ENCODE measurements around the gene DGKE.

- TF ChIP-seq, protein P1, sequence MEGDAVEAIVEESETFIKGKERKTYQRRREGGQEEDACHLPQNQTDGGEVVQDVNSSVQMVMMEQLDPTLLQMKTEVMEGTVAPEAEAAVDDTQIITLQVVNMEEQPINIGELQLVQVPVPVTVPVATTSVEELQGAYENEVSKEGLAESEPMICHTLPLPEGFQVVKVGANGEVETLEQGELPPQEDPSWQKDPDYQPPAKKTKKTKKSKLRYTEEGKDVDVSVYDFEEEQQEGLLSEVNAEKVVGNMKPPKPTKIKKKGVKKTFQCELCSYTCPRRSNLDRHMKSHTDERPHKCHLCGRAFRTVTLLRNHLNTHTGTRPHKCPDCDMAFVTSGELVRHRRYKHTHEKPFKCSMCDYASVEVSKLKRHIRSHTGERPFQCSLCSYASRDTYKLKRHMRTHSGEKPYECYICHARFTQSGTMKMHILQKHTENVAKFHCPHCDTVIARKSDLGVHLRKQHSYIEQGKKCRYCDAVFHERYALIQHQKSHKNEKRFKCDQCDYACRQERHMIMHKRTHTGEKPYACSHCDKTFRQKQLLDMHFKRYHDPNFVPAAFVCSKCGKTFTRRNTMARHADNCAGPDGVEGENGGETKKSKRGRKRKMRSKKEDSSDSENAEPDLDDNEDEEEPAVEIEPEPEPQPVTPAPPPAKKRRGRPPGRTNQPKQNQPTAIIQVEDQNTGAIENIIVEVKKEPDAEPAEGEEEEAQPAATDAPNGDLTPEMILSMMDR (IDR thresholded peaks at IDR 0.05) = no peak
- no peak for TF ChIP-seq POLR2A (IDR thresholded peaks at IDR 0.05)
These were observed 48.5 kb upstream of the DGKE start for GRCh38 chr17:56785405-56785804.

All from esophagus squamous epithelium (tissue), 4 donors.